Activated effector memory CD4-positive, alpha-beta T cell treated with Interleukin-2 at 50 U/mL for 16 hours (primary cell): ENCODE data around the gene STK38L.

Source experiments
- DNase-seq: peaks from one replicate; pipeline ENCODE4 v3.0.0-alpha.2; 2020

The STK38L gene

GRCh38 chr12:27359578-27360340 lies 115.7 kb downstream of the STK38L start:
- DNase-seq = no peak

- no peak for DNase-seq
Observed at GRCh38 chr12:27361372-27361771, 117.3 kb downstream of the STK38L start.

GRCh38 chr12:27366621-27367020 lies 122.5 kb downstream of the STK38L start:
- DNase-seq = no peak

- no peak for DNase-seq
Observed at GRCh38 chr12:27367078-27367477, 123.0 kb downstream of the STK38L start.
